H9 (cell line): Measurements from ENCODE around the gene HDAC7. TPM values are rescaled to one million over a fixed set of nuclear protein-coding genes. Genes with fewer than 3 reads are reported as not detected.
A peak's percentile ranks its signal among the peaks of the same experiment; 100 is the strongest.

ENCODE experiments used
- DNase-seq: peaks from one replicate; pipeline ENCODE4 v3.0.0-alpha.2; 2017
- H2AFZ ChIP-seq: one replicate; pipeline ENCODE4 v1.6.1; 2013; ENCODE audit warnings: mild to moderate bottlenecking, low read length, control low read depth, moderate library complexity
- H2AK5ac ChIP-seq: 2 replicates; pipeline ENCODE4 v1.6.1; 2013; ENCODE audit warnings: low read length, control low read depth, mixed read lengths; ENCODE audit not compliant: insufficient read length
- H2BK120ac ChIP-seq: one replicate; pipeline ENCODE4 v1.6.1; 2013; ENCODE audit warnings: low read depth, mild to moderate bottlenecking, low read length, control low read depth, inconsistent platforms; ENCODE audit not compliant: poor library complexity, severe bottlenecking
- H2BK12ac ChIP-seq: 2 replicates; pipeline ENCODE4 v1.6.1; 2013; ENCODE audit warnings: low read length, control low read depth, mixed read lengths, low read depth; ENCODE audit not compliant: insufficient read length
- H2BK15ac ChIP-seq: 2 replicates; pipeline ENCODE4 v1.6.1; 2013; ENCODE audit warnings: low read depth, low read length, control low read depth
- H2BK20ac ChIP-seq: one replicate; pipeline ENCODE4 v1.6.1; 2013; ENCODE audit warnings: low read depth, mild to moderate bottlenecking, low read length, control low read depth, inconsistent platforms; ENCODE audit not compliant: poor library complexity, severe bottlenecking
- H2BK5ac ChIP-seq: 2 replicates; pipeline ENCODE4 v1.6.1; 2013; ENCODE audit warnings: low read length, control low read depth, mixed read lengths; ENCODE audit not compliant: insufficient read length
- H3K14ac ChIP-seq: 2 replicates; pipeline ENCODE4 v1.6.1; 2013; ENCODE audit warnings: low read length, control low read depth; ENCODE audit not compliant: insufficient read depth
- H3K18ac ChIP-seq: 2 replicates; pipeline ENCODE4 v1.6.1; 2013; ENCODE audit warnings: low read depth, mild to moderate bottlenecking, mixed read lengths, low read length, control low read depth; ENCODE audit not compliant: insufficient read length
- H3K23ac ChIP-seq: 2 replicates; pipeline ENCODE4 v1.6.1; 2013; ENCODE audit warnings: low read length, control low read depth, mixed read lengths, low read depth; ENCODE audit not compliant: insufficient read length
- H3K23me2 ChIP-seq: 2 replicates; pipeline ENCODE4 v1.6.1; 2013; ENCODE audit warnings: low read depth, mild to moderate bottlenecking, mixed read lengths, low read length, control low read depth; ENCODE audit not compliant: insufficient read length, poor library complexity, severe bottlenecking
- H3K27ac ChIP-seq: 2 replicates; pipeline ENCODE4 v1.5.1; 2013; ENCODE audit warnings: low read length, control low read depth, mixed read lengths, low read depth; ENCODE audit not compliant: insufficient read length
- H3K27me3 ChIP-seq: 2 replicates; pipeline ENCODE4 v1.6.1; 2013; ENCODE audit warnings: low read length, control low read depth, inconsistent platforms; ENCODE audit not compliant: insufficient read depth
- H3K4ac ChIP-seq: 2 replicates; pipeline ENCODE4 v1.6.1; 2013; ENCODE audit warnings: low read depth, mild to moderate bottlenecking, control low read depth, inconsistent platforms, low read length, moderate library complexity
- H3K4me1 ChIP-seq: 2 replicates; pipeline ENCODE4 v1.6.1; 2013; ENCODE audit warnings: low read length, control low read depth, inconsistent platforms; ENCODE audit not compliant: insufficient read depth
- H3K4me2 ChIP-seq: 2 replicates; pipeline ENCODE4 v1.6.1; 2013; ENCODE audit warnings: low read length, control low read depth, mixed read lengths; ENCODE audit not compliant: insufficient read length, insufficient read depth
- H3K56ac ChIP-seq: 2 replicates; pipeline ENCODE4 v1.6.1; 2013; ENCODE audit warnings: low read depth, mild to moderate bottlenecking, mixed read lengths, low read length, control low read depth; ENCODE audit not compliant: insufficient read length
- H3K79me1 ChIP-seq: 2 replicates; pipeline ENCODE4 v1.6.1; 2013; ENCODE audit warnings: low read depth, mild to moderate bottlenecking, moderate library complexity, low read length, control low read depth, inconsistent platforms; ENCODE audit not compliant: insufficient read depth, poor library complexity, severe bottlenecking
- H3K79me2 ChIP-seq: 2 replicates; pipeline ENCODE4 v1.6.1; 2013; ENCODE audit warnings: low read length, control low read depth, inconsistent platforms; ENCODE audit not compliant: insufficient read depth
- H3K9ac ChIP-seq: 2 replicates; pipeline ENCODE4 v1.6.1; 2013; ENCODE audit warnings: low read length, control low read depth, mixed read lengths; ENCODE audit not compliant: insufficient read length; ENCODE audit errors: extremely low read depth
- H3K9me3 ChIP-seq: one replicate; pipeline ENCODE4 v1.6.1; 2013; ENCODE audit warnings: low read depth, low read length, inconsistent platforms; ENCODE audit not compliant: control insufficient read depth
- H3T11ph ChIP-seq: one replicate; pipeline ENCODE4 v1.6.1; 2013; ENCODE audit warnings: mild to moderate bottlenecking, low read length, control low read depth, inconsistent platforms
- H4K20me1 ChIP-seq: one replicate; pipeline ENCODE4 v1.6.1; 2013; ENCODE audit not compliant: control insufficient read depth, insufficient read length, insufficient read depth
- H4K5ac ChIP-seq: 2 replicates; pipeline ENCODE4 v1.6.1; 2013; ENCODE audit warnings: low read depth, mild to moderate bottlenecking, mixed read lengths, low read length, control low read depth; ENCODE audit not compliant: insufficient read length
- H4K8ac ChIP-seq: replicated peaks from 2 replicates; pipeline ENCODE4 v1.6.1; 2013; ENCODE audit warnings: low read length, control low read depth, mixed read lengths, low read depth; ENCODE audit not compliant: insufficient read length
- H4K91ac ChIP-seq: 2 replicates; pipeline ENCODE4 v1.6.1; 2013; ENCODE audit warnings: low read depth, mild to moderate bottlenecking, moderate library complexity, mixed read lengths, low read length, control low read depth; ENCODE audit not compliant: insufficient read length
- H3K27ac Mint-ChIP-seq, 3 experiments: 2 replicates in 2 of 3; 3 replicates in 1 of 3; pipeline ENCODE4 v1.8.0; 2020 to 2021; ENCODE audit warnings: mixed read lengths in 3 of 3, mild to moderate bottlenecking in 1 of 3, moderate library complexity in 1 of 3
- H3K27me3 Mint-ChIP-seq: 2 replicates; pipeline ENCODE4 v1.8.0; 2021; ENCODE audit warnings: low read depth, mild to moderate bottlenecking, moderate library complexity, mixed read lengths
- H3K36me3 Mint-ChIP-seq, 3 experiments: 2 replicates in 2 of 3; 3 replicates in 1 of 3; pipeline ENCODE4 v1.8.0; 2020 to 2021; ENCODE audit warnings: low read depth in 3 of 3, mixed read lengths in 3 of 3; ENCODE audit not compliant: insufficient read depth in 1 of 3
- H3K4me1 Mint-ChIP-seq, 2 experiments: 2 replicates each; pipeline ENCODE4 v1.8.0; 2020; ENCODE audit warnings: mixed read lengths in 2 of 2
- H3K4me3 Mint-ChIP-seq, 2 experiments: 2 replicates in 1 of 2; 3 replicates in 1 of 2; pipeline ENCODE4 v1.8.0; 2020 to 2021; ENCODE audit warnings: mild to moderate bottlenecking in 2 of 2, mixed read lengths in 2 of 2, moderate library complexity in 1 of 2
- H3K9me3 Mint-ChIP-seq, 2 experiments: 2 replicates in 1 of 2; 3 replicates in 1 of 2; pipeline ENCODE4 v1.8.0; 2020; ENCODE audit warnings: mild to moderate bottlenecking in 2 of 2, mixed read lengths in 2 of 2, moderate library complexity in 1 of 2
- CTCF ChIP-seq: fragments of 200-600 bp; sonication (generic); conservative IDR thresholded peaks from 3 replicates; pipeline ENCODE4 v1.8.0; 2021; ENCODE audit warnings: antibody characterized with exemption, mild to moderate bottlenecking
- WGBS: extraction: QIAGEN DNeasy Blood & Tissue Kit; methylation state at CpG from one replicate; pipeline ENCODE4 v1.1.7; 2013; ENCODE audit warnings: missing lambda C conversion rate, low lambda C conversion rate, mixed read lengths; ENCODE audit not compliant: insufficient read length; ENCODE audit errors: extremely low coverage; 5-methylcytosine and 5-hydroxymethylcytosine counted together
- total RNA-seq: library from RNA; stranded (reverse); gene quantifications from 2 replicates; pipeline ENCODE4 v1.2.1, GENCODE V29; 2021

The HDAC7 gene
- total RNA-seq, 1 experiment from 2014 or later, result 72.1 TPM

- Histone ChIP-seq H3K23me2 (peaks cover under 1% of the 10 kb centered on the region), H2AFZ (no peak overlapping the region), H2BK5ac (no peak overlapping the region), H2BK20ac (no peak overlapping the region), H3K79me2 (peaks cover 22% of the 10 kb centered on the region; the same call in 1 of the 2 replicates), H2BK120ac (no peak overlapping the region), H3K9ac (no peak overlapping the region), H3K27me3 (no peaks in the 10 kb centered on the region), H4K5ac (no peak overlapping the region), H3K4me2 (no peak overlapping the region), H3K27ac (no peak overlapping the region), H3K23ac (no peak overlapping the region), H4K8ac (no peak overlapping the region), H3K9me3 (no peaks in the 10 kb centered on the region), H4K91ac (no peak overlapping the region), H3K56ac (no peak overlapping the region), H3K14ac (no peak overlapping the region), H2AK5ac (no peak overlapping the region), H3K4me1 (peaks cover 22% of the 10 kb centered on the region), H2BK12ac (no peak overlapping the region), H3K79me1 (peaks cover 9% of the 10 kb centered on the region), H3T11ph (no peak overlapping the region), H3K18ac (no peak overlapping the region), H4K20me1 (no peaks in the 10 kb centered on the region), H2BK15ac (no peak overlapping the region), H3K4ac (no peak overlapping the region)
- Mint-ChIP-seq H3K4me1 (peaks cover 59 to 70% of the 10 kb centered on the region in 2 experiments), H3K36me3 (peaks cover 2 to 18% (median 17%) of the 10 kb centered on the region in 3 experiments; a peak in 6 of 7 replicates), H3K27me3 (no peaks in the 10 kb centered on the region; the same call in 1 of the 2 replicates), H3K27ac (peak overlapping the region in 2 of 3 experiments; percentile 10 to 34; a peak in 1 of 7 replicates), H3K9me3 (no peaks in the 10 kb centered on the region), H3K4me3 (no peak overlapping the region)
- WGBS, result no CpG with 5 or more reads among the region's 5 CpGs
- TF ChIP-seq CTCF, result no peak
- no peak for DNase-seq
Measured at GRCh38 chr12:47807338-47807737, 12.4 kb downstream of the HDAC7 start.
